Calu3 (cell line): ENCODE data around the gene SNCAIP. TPM values are rescaled to one million over a fixed set of nuclear protein-coding genes. Genes with fewer than 3 reads are reported as not detected.

Source experiments
- BruUV-seq: library from RNA; stranded (reverse); fragments of 400-500 nt; replicated peaks from 2 replicates; lab custom pipeline; 2021; lab: Mats Ljungman, UMichigan
- CTCF ChIA-PET: fragments of 300-600 bp; sonication (Branson Sonifier 250); formaldehyde crosslinking; loops from one replicate; lab custom pipeline; 2022; ENCODE audit warnings: antibody characterized with exemption; lab: Charles Lee
- DNase-seq: peaks from one replicate; pipeline ENCODE4 v3.0.0; 2022
- H3K27ac Mint-ChIP-seq: one replicate; pipeline ENCODE4 v1.8.0; 2022; ENCODE audit warnings: mixed read lengths; ENCODE audit not compliant: unreplicated experiment
- H3K27me3 Mint-ChIP-seq: one replicate; pipeline ENCODE4 v1.8.0; 2022; ENCODE audit warnings: mixed read lengths; ENCODE audit not compliant: unreplicated experiment
- H3K36me3 Mint-ChIP-seq: one replicate; pipeline ENCODE4 v1.8.0; 2022; ENCODE audit warnings: mild to moderate bottlenecking, moderate library complexity, mixed read lengths; ENCODE audit not compliant: insufficient read depth, unreplicated experiment
- H3K4me1 Mint-ChIP-seq: one replicate; pipeline ENCODE4 v1.8.0; 2022; ENCODE audit warnings: mild to moderate bottlenecking, low read depth, mixed read lengths; ENCODE audit not compliant: unreplicated experiment
- H3K4me3 Mint-ChIP-seq: one replicate; pipeline ENCODE4 v1.8.0; 2022; ENCODE audit warnings: mild to moderate bottlenecking, low read depth, moderate library complexity, mixed read lengths; ENCODE audit not compliant: unreplicated experiment
- H3K9me3 Mint-ChIP-seq: one replicate; pipeline ENCODE4 v1.8.0; 2022; ENCODE audit warnings: low read depth, mixed read lengths; ENCODE audit not compliant: unreplicated experiment
- CTCF ChIP-seq: fragments of 200-600 bp; IDR thresholded peaks from one replicate; pipeline ENCODE4 v1.8.0; 2022; ENCODE audit warnings: antibody characterized with exemption; ENCODE audit not compliant: unreplicated experiment
- intact Hi-C: fragments of 100-400 bp; cut with micrococcal nuclease; formaldehyde crosslinking; loops from one replicate; pipeline ENCODE4 v1.10.0; 2022; ENCODE audit not compliant: unreplicated experiment
- total RNA-seq: library from RNA; stranded (reverse); gene quantifications from 2 replicates; pipeline ENCODE4 v1.2.3, GENCODE V29; 2022

SNCAIP gene
- total RNA-seq, 1 experiment from 2014 or later: not detected

- DNase-seq: no peak
- peaks cover 4% of the 10 kb centered on the region for H3K36me3 Mint-ChIP-seq
- no peak for TF ChIP-seq CTCF
- CTCF ChIA-PET: interaction anchor here (0.6 kb wide), 2 partner anchors 10 to 241 kb away, joined by 4 read pairs; no protein-coding TSS in a partner anchor
- peaks cover 17% of the 10 kb centered on the region for H3K4me1 Mint-ChIP-seq
- H3K27ac Mint-ChIP-seq: peak overlapping the region; percentile 45
- no peaks in the 10 kb centered on the region for H3K27me3 Mint-ChIP-seq
- intact Hi-C loops: no loop called here
- peaks cover 4% of the 10 kb centered on the region for H3K9me3 Mint-ChIP-seq
- no TSS peak for BruUV-seq
- H3K4me3 Mint-ChIP-seq: no peak overlapping the region
Measured at GRCh38 chr5:122404018-122404417, 92.0 kb downstream of the SNCAIP start.

DNA sequence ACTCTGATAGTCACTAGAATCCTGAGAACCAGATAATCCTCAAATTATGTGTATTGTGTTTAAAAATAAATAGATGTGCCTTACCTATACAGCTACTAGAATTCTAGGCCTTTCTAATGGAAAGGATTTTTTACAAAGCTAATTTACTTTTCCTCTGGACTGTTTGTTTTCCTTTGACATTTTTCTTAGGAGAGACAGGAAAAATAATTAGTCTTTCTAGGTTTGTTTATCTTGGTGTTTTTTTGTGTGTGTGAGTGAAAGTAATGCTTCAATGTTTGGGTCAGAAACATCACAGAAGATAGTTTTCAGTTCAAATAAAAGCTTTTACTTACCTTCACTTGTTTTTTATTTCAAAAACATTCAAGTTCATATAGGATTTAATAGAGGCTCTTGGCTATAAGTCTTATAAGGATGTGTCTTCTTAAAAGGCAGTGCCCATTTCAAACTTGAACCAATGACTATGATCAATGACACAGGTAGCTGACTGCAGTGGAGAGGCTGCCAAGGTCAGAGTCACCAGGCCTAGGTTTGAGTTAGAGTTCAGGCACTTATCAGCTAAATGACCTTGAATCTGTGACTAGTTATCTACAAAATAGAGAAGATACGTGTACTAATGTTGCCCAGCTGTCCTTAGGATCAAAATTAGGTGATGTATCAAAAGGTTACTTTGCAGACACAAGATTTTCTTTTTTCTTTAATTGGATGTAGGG lies 92.8 kb downstream of the SNCAIP start:
- Mint-ChIP-seq H3K9me3 (peaks cover 4% of the 10 kb centered on the region), H3K27ac (no peak overlapping the region), H3K27me3 (no peaks in the 10 kb centered on the region), H3K36me3 (peaks cover 4% of the 10 kb centered on the region), H3K4me3 (no peak overlapping the region), H3K4me1 (peaks cover 17% of the 10 kb centered on the region)
- no peak for DNase-seq
- TF ChIP-seq CTCF: no peak
- intact Hi-C loops: no loop called here
- BruUV-seq: no TSS peak
- CTCF ChIA-PET: interaction anchor here (0.6 kb wide), 2 partner anchors 11 to 222 kb away, joined by 3 to 4 read pairs; no protein-coding TSS in a partner anchor

DNA sequence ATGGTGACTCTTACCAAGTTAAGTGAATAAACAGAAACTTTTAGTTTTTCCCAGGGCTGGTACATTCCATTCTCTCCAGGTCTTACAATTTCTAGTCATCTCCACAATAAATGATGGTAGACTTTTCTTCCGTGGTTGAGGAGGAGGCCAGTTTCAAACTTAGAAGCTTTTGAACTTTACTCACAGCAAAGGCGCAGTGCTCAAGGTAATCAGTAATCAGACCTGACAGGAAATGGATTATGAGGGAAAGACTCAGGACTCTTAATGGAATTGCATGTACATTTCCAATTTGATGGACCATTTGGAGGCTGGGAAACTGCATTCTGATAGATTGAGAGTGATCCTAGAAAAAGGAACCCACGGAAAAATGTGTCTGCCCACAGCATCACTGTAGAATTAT lies 93.7 kb downstream of the SNCAIP start:
- Mint-ChIP-seq H3K4me3 (no peak overlapping the region), H3K27ac (no peak overlapping the region), H3K27me3 (no peaks in the 10 kb centered on the region), H3K36me3 (no peaks in the 10 kb centered on the region), H3K9me3 (no peaks in the 10 kb centered on the region), H3K4me1 (peaks cover 17% of the 10 kb centered on the region)
- BruUV-seq: no TSS peak
- TF ChIP-seq CTCF: no peak
- CTCF ChIA-PET: no interaction called here
- intact Hi-C loops: no loop called here
- no peak for DNase-seq

DNA sequence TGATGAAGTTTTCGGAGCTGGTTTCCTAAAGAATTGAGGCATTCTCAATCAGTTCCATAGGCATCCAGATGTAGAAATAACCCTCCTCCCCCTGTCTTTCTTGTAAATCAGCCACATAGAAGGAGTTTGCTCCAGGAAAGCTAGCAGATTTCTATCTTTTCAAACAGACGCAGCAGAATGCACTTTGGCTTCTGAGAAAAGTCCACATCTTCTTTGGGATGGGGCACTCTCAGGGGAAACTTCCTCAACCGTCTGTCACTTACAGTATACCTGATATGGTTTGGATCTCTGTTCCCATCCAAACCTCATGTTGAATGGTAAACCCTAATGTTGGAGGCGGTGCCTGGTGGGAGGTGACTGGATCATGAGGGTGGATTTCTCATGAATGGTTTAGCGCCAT lies 94.1 kb downstream of the SNCAIP start:
- Mint-ChIP-seq H3K36me3 (no peaks in the 10 kb centered on the region), H3K9me3 (no peaks in the 10 kb centered on the region), H3K27me3 (no peaks in the 10 kb centered on the region), H3K4me1 (peaks cover 17% of the 10 kb centered on the region), H3K27ac (no peak overlapping the region), H3K4me3 (no peak overlapping the region)
- DNase-seq: no peak
- CTCF ChIA-PET: no interaction called here
- no peak for TF ChIP-seq CTCF
- intact Hi-C loops: no loop called here
- no TSS peak for BruUV-seq
